ENCODE measurements around the gene ATXN3L. TPM values are rescaled to one million over a fixed set of nuclear protein-coding genes. Genes with fewer than 3 reads are reported as not detected.

Gene ATXN3L
- total RNA-seq, 1 experiment from 2014 or later: not detected

DNA sequence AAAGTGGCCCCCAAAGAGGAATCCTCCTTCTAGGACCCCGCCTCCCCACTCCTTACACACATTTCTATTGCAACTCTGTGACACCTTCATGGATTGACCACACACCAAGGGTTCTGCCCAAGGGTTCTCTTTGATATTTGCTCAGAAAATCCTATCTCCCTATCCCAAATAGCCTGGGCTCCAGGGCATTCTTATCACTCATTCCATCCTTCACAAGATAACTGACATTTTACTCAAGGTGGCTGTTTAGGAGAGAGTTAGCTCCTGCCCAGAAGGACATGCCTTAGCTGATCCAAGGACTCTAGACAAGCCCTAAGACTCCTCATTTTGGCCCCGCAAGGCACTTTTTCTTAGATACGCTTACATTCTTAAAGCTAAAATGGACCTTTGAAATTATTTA, 47.4 kb downstream of the ATXN3L start:
- Histone ChIP-seq H3K4me3 (ENCODE audit: low read length) (no peak overlapping the region), H3K36me3 (ENCODE audit: low read depth, low read length) (no peaks in the 10 kb centered on the region), H2AFZ (ENCODE audit: low read length) (no peak overlapping the region), H4K20me1 (ENCODE audit: low read length) (no peaks in the 10 kb centered on the region), H3K27me3 (ENCODE audit: low read length) (no peaks in the 10 kb centered on the region), H3K9me3 (ENCODE audit: low read length) (no peaks in the 10 kb centered on the region), H3K27ac (ENCODE audit: low read length) (no peak overlapping the region), H3F3A (ENCODE audit: low read length, unreplicated experiment) (no peaks in the 10 kb centered on the region), H3K9me2 (replicated peaks; ENCODE audit: low read length) (no peaks in the 10 kb centered on the region), H3K79me2 (ENCODE audit: low read length) (no peaks in the 10 kb centered on the region), H3K4me1 (ENCODE audit: insufficient read depth, low read length) (peaks cover 12% of the 10 kb centered on the region), H3K4me2 (ENCODE audit: low read length) (no peak overlapping the region), H3K9ac (ENCODE audit: low read length) (no peak overlapping the region)
- intact Hi-C loops (cut with micrococcal nuclease): no loop called here
- DNase-seq: no peak
- ChIA-PET POLR2A (ENCODE audit: unreplicated experiment) (no interaction called here), CTCF (no interaction called here)
- no peak for ATAC-seq
- TF ChIP-seq EZH2 (IDR thresholded peaks at IDR 0.05; ENCODE audit: low read length, unreplicated experiment): no peak
- TF ChIP-seq, protein P1, sequence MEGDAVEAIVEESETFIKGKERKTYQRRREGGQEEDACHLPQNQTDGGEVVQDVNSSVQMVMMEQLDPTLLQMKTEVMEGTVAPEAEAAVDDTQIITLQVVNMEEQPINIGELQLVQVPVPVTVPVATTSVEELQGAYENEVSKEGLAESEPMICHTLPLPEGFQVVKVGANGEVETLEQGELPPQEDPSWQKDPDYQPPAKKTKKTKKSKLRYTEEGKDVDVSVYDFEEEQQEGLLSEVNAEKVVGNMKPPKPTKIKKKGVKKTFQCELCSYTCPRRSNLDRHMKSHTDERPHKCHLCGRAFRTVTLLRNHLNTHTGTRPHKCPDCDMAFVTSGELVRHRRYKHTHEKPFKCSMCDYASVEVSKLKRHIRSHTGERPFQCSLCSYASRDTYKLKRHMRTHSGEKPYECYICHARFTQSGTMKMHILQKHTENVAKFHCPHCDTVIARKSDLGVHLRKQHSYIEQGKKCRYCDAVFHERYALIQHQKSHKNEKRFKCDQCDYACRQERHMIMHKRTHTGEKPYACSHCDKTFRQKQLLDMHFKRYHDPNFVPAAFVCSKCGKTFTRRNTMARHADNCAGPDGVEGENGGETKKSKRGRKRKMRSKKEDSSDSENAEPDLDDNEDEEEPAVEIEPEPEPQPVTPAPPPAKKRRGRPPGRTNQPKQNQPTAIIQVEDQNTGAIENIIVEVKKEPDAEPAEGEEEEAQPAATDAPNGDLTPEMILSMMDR (conservative IDR thresholded peaks at IDR 0.05; ENCODE audit: low read depth, low read length): no peak
- TF ChIP-seq EZH2phosphoT487 (IDR thresholded peaks at IDR 0.05; ENCODE audit: borderline replicate concordance, low read length): no peak
- BruUV-seq (replicated peaks): no TSS peak

DNA sequence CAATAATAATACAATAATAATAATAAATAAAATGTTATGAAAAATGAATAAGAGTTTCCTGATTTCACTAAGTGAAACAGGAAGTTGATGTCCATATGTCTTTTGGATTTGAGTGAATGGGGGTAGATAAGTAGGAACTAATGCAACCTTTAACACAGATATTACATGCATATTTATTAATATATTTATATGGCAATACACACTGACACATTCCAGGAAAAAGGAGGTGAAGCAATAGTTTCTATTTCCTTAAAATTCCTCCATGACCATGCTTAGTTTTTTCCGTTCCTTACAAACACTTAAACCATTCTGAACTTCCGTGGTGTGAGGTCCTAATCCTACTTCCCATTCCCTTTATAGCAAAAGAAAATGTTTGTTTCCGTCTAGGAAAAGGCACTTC, 48.3 kb downstream of the ATXN3L start:
- POLR2A ChIA-PET (ENCODE audit: unreplicated experiment): no interaction called here
- Histone ChIP-seq H3F3A (ENCODE audit: low read length, unreplicated experiment) (no peaks in the 10 kb centered on the region), H4K20me1 (ENCODE audit: low read length) (no peaks in the 10 kb centered on the region), H3K27ac (ENCODE audit: low read length) (no peak overlapping the region), H3K9ac (ENCODE audit: low read length) (no peak overlapping the region), H3K9me2 (replicated peaks; ENCODE audit: low read length) (no peaks in the 10 kb centered on the region), H3K9me3 (ENCODE audit: low read length) (no peaks in the 10 kb centered on the region), H3K36me3 (ENCODE audit: low read depth, low read length) (no peaks in the 10 kb centered on the region), H3K79me2 (ENCODE audit: low read length) (no peaks in the 10 kb centered on the region), H2AFZ (ENCODE audit: low read length) (no peak overlapping the region), H3K4me2 (ENCODE audit: low read length) (no peak overlapping the region), H3K4me1 (ENCODE audit: insufficient read depth, low read length) (peaks cover 12% of the 10 kb centered on the region), H3K4me3 (ENCODE audit: low read length) (no peak overlapping the region), H3K27me3 (ENCODE audit: low read length) (no peaks in the 10 kb centered on the region)
- intact Hi-C loops (cut with micrococcal nuclease): no loop called here
- DNase-seq (no peak), ATAC-seq (no peak)
- BruUV-seq (replicated peaks): no TSS peak
- CTCF ChIA-PET: no interaction called here
- TF ChIP-seq EZH2 (IDR thresholded peaks at IDR 0.05; ENCODE audit: low read length, unreplicated experiment) (no peak), EZH2phosphoT487 (IDR thresholded peaks at IDR 0.05; ENCODE audit: borderline replicate concordance, low read length) (no peak)
- TF ChIP-seq, protein P1 (conservative IDR thresholded peaks at IDR 0.05; ENCODE audit: low read depth, low read length): no peak

DNA sequence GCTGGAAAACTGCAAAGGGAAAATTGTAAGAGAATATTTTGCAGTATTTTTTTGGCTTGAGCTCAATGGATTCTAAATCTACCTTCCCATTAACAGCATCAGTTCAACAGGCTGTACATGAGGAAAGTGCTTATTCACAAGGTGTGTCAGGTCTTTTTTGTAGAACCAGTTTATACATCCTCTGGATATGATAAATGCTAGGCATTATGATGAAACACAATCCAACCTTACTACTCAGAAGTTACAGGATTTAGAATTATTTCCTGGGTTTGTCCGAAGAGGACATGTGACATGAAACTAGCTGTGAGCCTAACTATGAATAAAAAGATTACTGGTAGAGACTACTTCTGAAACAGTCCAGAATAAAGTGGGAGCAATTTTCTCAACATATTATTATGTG, 49.5 kb downstream of the ATXN3L start:
- TF ChIP-seq EZH2phosphoT487 (IDR thresholded peaks at IDR 0.05; ENCODE audit: borderline replicate concordance, low read length) (no peak), EZH2 (IDR thresholded peaks at IDR 0.05; ENCODE audit: low read length, unreplicated experiment) (no peak)
- TF ChIP-seq, protein P1 (conservative IDR thresholded peaks at IDR 0.05; ENCODE audit: low read depth, low read length): no peak
- H3K4me3 ChIP-seq (ENCODE audit: low read length): no peak overlapping the region
- ChIA-PET POLR2A (ENCODE audit: unreplicated experiment) (interaction anchor here (0.6 kb wide), 1 partner anchor 32 kb away, joined by 3 read pairs; no protein-coding TSS in a partner anchor), CTCF (interaction anchor here (0.6 to 1.0 kb wide), 2 partner anchors 46 to 324 kb away, joined by 4 to 7 read pairs; no protein-coding TSS in a partner anchor)
- intact Hi-C loops (cut with micrococcal nuclease): no loop called here
- 0 out of 2 replicates have a peak overlapping the region, but pooled peaks have one; percentile 12 for H3K4me2 ChIP-seq (ENCODE audit: low read length)
- no peaks in the 10 kb centered on the region for H3K27me3 ChIP-seq (ENCODE audit: low read length)
- no peak overlapping the region for H3K9ac ChIP-seq (ENCODE audit: low read length)
- H3K4me1 ChIP-seq (ENCODE audit: insufficient read depth, low read length): peaks cover 12% of the 10 kb centered on the region
- no peaks in the 10 kb centered on the region for H3K79me2 ChIP-seq (ENCODE audit: low read length)
- H3K27ac ChIP-seq (ENCODE audit: low read length): peak overlapping the region; percentile 42
- no peaks in the 10 kb centered on the region for H3K36me3 ChIP-seq (ENCODE audit: low read depth, low read length)
- DNase-seq (peak; percentile 55), ATAC-seq (peak; percentile 51)
- peak overlapping the region; percentile 47; the same call in 1 of the 2 replicates for H2AFZ ChIP-seq (ENCODE audit: low read length)
- BruUV-seq (replicated peaks): no TSS peak
- H3F3A ChIP-seq (ENCODE audit: low read length, unreplicated experiment): no peaks in the 10 kb centered on the region
- H4K20me1 ChIP-seq (ENCODE audit: low read length): no peaks in the 10 kb centered on the region
- no peaks in the 10 kb centered on the region for H3K9me3 ChIP-seq (ENCODE audit: low read length)
- H3K9me2 ChIP-seq (replicated peaks; ENCODE audit: low read length): no peaks in the 10 kb centered on the region

All from PC-3 (cell line).